Lower lobe of right lung (tissue), 2 donors: ENCODE measurements around the gene AIP. TPM values are rescaled to one million over a fixed set of nuclear protein-coding genes. Genes with fewer than 3 reads are reported as not detected.

Experiments used
- ATAC-seq, 2 donors: fragments of 200-7000 bp; cut with Tn5 transposase; one replicate each; pipeline ENCODE4 v1.9.1; 2020 to 2022; ENCODE audit warnings: mild to moderate bottlenecking in 2 of 2, moderate library complexity in 2 of 2
- DNase-seq: peaks from one replicate; pipeline ENCODE4 v3.0.0-alpha.2; 2020
- H3K27ac ChIP-seq: fragments of 200-600 bp; one replicate; pipeline ENCODE4 v1.8.0; 2022
- H3K27me3 ChIP-seq: fragments of 200-600 bp; one replicate; pipeline ENCODE4 v1.8.0; 2022; ENCODE audit warnings: low read depth
- H3K36me3 ChIP-seq: fragments of 200-600 bp; one replicate; pipeline ENCODE4 v1.8.0; 2022; ENCODE audit warnings: mild to moderate bottlenecking
- H3K4me1 ChIP-seq: fragments of 200-600 bp; one replicate; pipeline ENCODE4 v1.8.0; 2022
- H3K4me3 ChIP-seq: fragments of 200-600 bp; one replicate; pipeline ENCODE4 v1.8.0; 2022; ENCODE audit warnings: mild to moderate bottlenecking
- H3K9me3 ChIP-seq: fragments of 200-600 bp; one replicate; pipeline ENCODE4 v1.8.0; 2022
- intact Hi-C: fragments of 100-400 bp; cut with DNase I; formaldehyde crosslinking; loops from one replicate; pipeline ENCODE4 v1.11.0; 2022
- long read RNA-seq: library from polyadenylated mRNA; unstranded; transcript quantifications from one replicate; pipeline ENCODE4 v2.0.0, GENCODE V29; 2021
- total RNA-seq: library from RNA; stranded (reverse); fragmentation: NEBNext Ultra II Directional; extraction: Animal tissue kit (Norgen Biotek cat#: 25700); gene quantifications from one replicate; pipeline ENCODE4 v1.2.1, GENCODE V29; 2021
- TF ChIP-seq, protein P1 (sequence below): fragments of 200-600 bp; IDR thresholded peaks from one replicate; pipeline ENCODE4 v1.8.0; 2022; ENCODE audit warnings: antibody characterized with exemption, mild to moderate bottlenecking
- donor health status: DM: no; HTN: yes; CAD: no; lungs with severe emphysema.

The AIP gene
- total RNA-seq: 85.2 TPM
- long read RNA-seq, transcript AIP-201 (6 exons, 1,221 nt): major isoform, 141 of 154 reads
- long read RNA-seq, partial matches to known transcripts: 7 of 154 reads
- long read RNA-seq, other reads (novel, unspliced or antisense): 5 of 154 reads

- peak; percentile 97 to 98 for ATAC-seq
- intact Hi-C loops: no loop called here
- peaks cover 44% of the 10 kb centered on the region for H3K4me1 ChIP-seq
Measured at GRCh38 chr11:67482827-67483798, at the start of gene AIP. AIP (plus strand) TSS chr11:67483026; CDS start chr11:67483159, 133 bp downstream.

DNA sequence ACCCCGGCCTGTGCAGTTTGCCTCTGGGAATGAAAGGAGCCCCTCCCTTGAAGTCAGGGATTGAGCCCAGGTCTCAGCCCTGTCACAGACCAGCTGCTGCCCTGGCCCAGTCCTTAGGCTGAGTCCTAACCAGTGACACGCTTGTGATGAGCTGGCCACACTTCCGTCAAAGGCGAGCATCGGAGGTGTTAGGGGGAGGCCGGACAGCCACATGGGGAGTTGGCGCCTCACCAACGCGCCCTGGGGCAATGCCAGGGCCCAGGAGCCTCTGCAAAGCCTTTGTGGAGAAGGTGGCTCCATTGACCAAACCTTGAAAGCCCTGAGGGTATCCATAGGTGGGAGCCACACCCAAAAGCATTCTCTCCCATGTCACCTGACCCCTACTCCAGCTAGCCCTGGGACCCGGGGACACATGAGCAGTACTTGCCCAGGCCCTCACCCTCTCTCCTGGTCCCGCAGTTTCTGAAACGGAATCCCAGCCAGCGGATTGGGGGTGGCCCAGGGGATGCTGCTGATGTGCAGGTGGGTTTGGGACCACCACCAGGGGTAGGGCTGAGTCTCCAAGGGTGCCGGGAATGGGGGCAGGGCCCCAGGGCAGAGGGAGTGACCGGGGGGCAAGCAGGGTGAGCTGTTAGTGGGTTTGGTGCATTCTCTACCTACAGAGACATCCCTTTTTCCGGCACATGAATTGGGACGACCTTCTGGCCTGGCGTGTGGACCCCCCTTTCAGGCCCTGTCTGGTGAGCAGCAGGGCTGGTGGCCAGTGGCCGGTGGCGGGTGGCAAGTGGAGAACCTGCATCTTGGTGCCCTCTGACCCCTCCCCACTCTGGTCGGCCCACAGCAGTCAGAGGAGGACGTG lies 49.1 kb upstream of the AIP start:
- H3K27me3 ChIP-seq: no peaks in the 10 kb centered on the region
- TF ChIP-seq, protein P1, sequence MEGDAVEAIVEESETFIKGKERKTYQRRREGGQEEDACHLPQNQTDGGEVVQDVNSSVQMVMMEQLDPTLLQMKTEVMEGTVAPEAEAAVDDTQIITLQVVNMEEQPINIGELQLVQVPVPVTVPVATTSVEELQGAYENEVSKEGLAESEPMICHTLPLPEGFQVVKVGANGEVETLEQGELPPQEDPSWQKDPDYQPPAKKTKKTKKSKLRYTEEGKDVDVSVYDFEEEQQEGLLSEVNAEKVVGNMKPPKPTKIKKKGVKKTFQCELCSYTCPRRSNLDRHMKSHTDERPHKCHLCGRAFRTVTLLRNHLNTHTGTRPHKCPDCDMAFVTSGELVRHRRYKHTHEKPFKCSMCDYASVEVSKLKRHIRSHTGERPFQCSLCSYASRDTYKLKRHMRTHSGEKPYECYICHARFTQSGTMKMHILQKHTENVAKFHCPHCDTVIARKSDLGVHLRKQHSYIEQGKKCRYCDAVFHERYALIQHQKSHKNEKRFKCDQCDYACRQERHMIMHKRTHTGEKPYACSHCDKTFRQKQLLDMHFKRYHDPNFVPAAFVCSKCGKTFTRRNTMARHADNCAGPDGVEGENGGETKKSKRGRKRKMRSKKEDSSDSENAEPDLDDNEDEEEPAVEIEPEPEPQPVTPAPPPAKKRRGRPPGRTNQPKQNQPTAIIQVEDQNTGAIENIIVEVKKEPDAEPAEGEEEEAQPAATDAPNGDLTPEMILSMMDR: no peak
- peaks cover 77% of the 10 kb centered on the region for H3K36me3 ChIP-seq
- ATAC-seq (no peak), DNase-seq (no peak)
- no peak overlapping the region for H3K4me3 ChIP-seq
- no peaks in the 10 kb centered on the region for H3K9me3 ChIP-seq
- intact Hi-C loops: no loop called here
- no peak overlapping the region for H3K27ac ChIP-seq
- peaks cover 17% of the 10 kb centered on the region for H3K4me1 ChIP-seq

More at GRCh38 chr11:67482827-67483798, at the start of gene AIP:
- Histone ChIP-seq H3K27ac (peak within 1 kb of the TSS; percentile 87), H3K27me3 (no peaks in the 10 kb centered on the region), H3K36me3 (peaks cover 16% of the 10 kb centered on the region), H3K9me3 (no peaks in the 10 kb centered on the region), H3K4me3 (peak within 1 kb of the TSS; percentile 65)
- TF ChIP-seq, protein P1: peak; percentile 32
- peak; percentile 97 for DNase-seq

GRCh38 chr11:67434395-67434881 lies 48.4 kb upstream of the AIP start:
- Histone ChIP-seq H3K4me3 (peak overlapping the region; percentile 3), H3K27ac (peak overlapping the region; percentile 24), H3K4me1 (peaks cover 15% of the 10 kb centered on the region), H3K36me3 (peaks cover 84% of the 10 kb centered on the region), H3K27me3 (no peaks in the 10 kb centered on the region), H3K9me3 (no peaks in the 10 kb centered on the region)
- intact Hi-C loops: no loop called here
- TF ChIP-seq, protein P1: no peak
- no peak for ATAC-seq
- no peak for DNase-seq

GRCh38 chr11:67435031-67435726 lies 47.6 kb upstream of the AIP start:
- peaks cover 89% of the 10 kb centered on the region for H3K36me3 ChIP-seq
- DNase-seq (no peak), ATAC-seq (no peak)
- H3K27me3 ChIP-seq: no peaks in the 10 kb centered on the region
- peak overlapping the region; percentile 24 for H3K27ac ChIP-seq
- TF ChIP-seq, protein P1: no peak
- peak overlapping the region; percentile 50 for H3K4me3 ChIP-seq
- intact Hi-C loops: no loop called here
- no peaks in the 10 kb centered on the region for H3K9me3 ChIP-seq
- H3K4me1 ChIP-seq: peaks cover 15% of the 10 kb centered on the region
